ENCODE data around the gene CRACR2A. TPM values are rescaled to one million over a fixed set of nuclear protein-coding genes. Genes with fewer than 3 reads are reported as not detected.
A peak's percentile ranks its signal among the peaks of the same experiment; 100 is the strongest.

Gene CRACR2A
- total and polyA plus RNA-seq, 2 of the 4 experiments (the other 2 are of a cell fraction), result 0.54 to 0.60 TPM

GRCh38 chr12:3753544-3754284, 805 bp upstream of the CRACR2A start:
- Histone ChIP-seq H2AFZ (replicated peaks; ENCODE audit: low read length, poor library complexity) (peak overlapping the region; percentile 40), H3K56ac (ENCODE audit: extremely low read depth, insufficient read depth, low read length) (no peak overlapping the region), H3K4me1 (ENCODE audit: control insufficient read depth, insufficient read depth, low read length) (no peaks in the 10 kb centered on the region), H3K27ac (ENCODE audit: insufficient read depth, low read length) (no peak overlapping the region), H3K36me3 (ENCODE audit: control insufficient read depth, insufficient read depth, low read length) (no peaks in the 10 kb centered on the region), H3K27me3 (ENCODE audit: control insufficient read depth, insufficient read depth, low read length) (peaks cover 23% of the 10 kb centered on the region), H2BK15ac (ENCODE audit: low read depth, low read length) (no peak overlapping the region), H3K4ac (ENCODE audit: low read depth, low read length) (no peak overlapping the region), H2BK5ac (ENCODE audit: low read depth, low read length, poor library complexity, severe bottlenecking) (no peak overlapping the region), H3K9me1 (ENCODE audit: insufficient read depth, low read length) (no peaks in the 10 kb centered on the region), H4K91ac (ENCODE audit: insufficient read depth, low read depth, low read length) (no peak overlapping the region), H3K4me2 (ENCODE audit: low read depth, low read length) (no peak overlapping the region), H4K8ac (ENCODE audit: low read depth in 2 of 2, low read length in 2 of 2) (no peak overlapping the region), H3K9ac (ENCODE audit: low read depth, low read length) (no peak overlapping the region), H2BK20ac (ENCODE audit: low read depth, low read length) (no peak overlapping the region), H4K5ac (ENCODE audit: low read depth, low read length) (no peak overlapping the region), H3K18ac (ENCODE audit: low read depth, low read length) (no peak overlapping the region), H3K23ac (ENCODE audit: low read depth, low read length) (no peak overlapping the region), H2AK5ac (ENCODE audit: low read depth, low read length) (no peak overlapping the region), H4K20me1 (ENCODE audit: insufficient read depth, low read length) (no peaks in the 10 kb centered on the region; the same call in 1 of the 2 replicates), H2BK120ac (ENCODE audit: low read depth, low read length) (no peak overlapping the region), H3K79me1 (ENCODE audit: low read depth in 1 of 2, low read length in 2 of 2) (no peaks in the 10 kb centered on the region), H3K9me3 (ENCODE audit: control insufficient read depth, insufficient read depth, low read length) (no peaks in the 10 kb centered on the region), H3K4me3 (ENCODE audit: insufficient read depth, low read depth, low read length) (no peak overlapping the region), H3K14ac (replicated peaks; ENCODE audit: low read depth, low read length) (no peak overlapping the region), H2AK9ac (replicated peaks; ENCODE audit: low read depth, low read length, poor library complexity) (no peak overlapping the region)
- no peak for ATAC-seq (ENCODE audit: low read depth)
- DNase-seq, result no peak
- WGBS, 2 experiments (ENCODE audit: extremely low coverage in 2 of 2, insufficient read length in 1 of 2), result 64% methylated on average over 4 of the region's 9 CpGs; no CpG with 5 or more reads in 1 of the 2 experiments
- ChIA-PET POLR2A (ENCODE audit: unreplicated experiment) (no interaction called here), CTCF (no interaction called here)
- BruUV-seq (replicated peaks), result no TSS peak
- TF ChIP-seq MAZ (IDR thresholded peaks at IDR 0.05; ENCODE audit: borderline replicate concordance, low read depth, low read length) (no peak), CEBPB (IDR thresholded peaks at IDR 0.05; ENCODE audit: low read depth, low read length) (no peak), SMC3 (IDR thresholded peaks at IDR 0.05; ENCODE audit: low read depth, low read length) (no peak)
- in situ Hi-C loops (cut with MboI; ENCODE audit: low sequenced_read_pairs), result no loop called here
- intact Hi-C loops (cut with micrococcal nuclease), result no loop called here
- dilution Hi-C loops (cut with HindIII; ENCODE audit: low sequenced_read_pairs, unreplicated experiment), result no loop called here

Measured in IMR-90 (cell line).